ENCODE measurements around the gene KCNS3. TPM values are rescaled to one million over a fixed set of nuclear protein-coding genes. Genes with fewer than 3 reads are reported as not detected.

Gene KCNS3
- total RNA-seq, 1 experiment from 2014 or later: 1.7 TPM

DNA sequence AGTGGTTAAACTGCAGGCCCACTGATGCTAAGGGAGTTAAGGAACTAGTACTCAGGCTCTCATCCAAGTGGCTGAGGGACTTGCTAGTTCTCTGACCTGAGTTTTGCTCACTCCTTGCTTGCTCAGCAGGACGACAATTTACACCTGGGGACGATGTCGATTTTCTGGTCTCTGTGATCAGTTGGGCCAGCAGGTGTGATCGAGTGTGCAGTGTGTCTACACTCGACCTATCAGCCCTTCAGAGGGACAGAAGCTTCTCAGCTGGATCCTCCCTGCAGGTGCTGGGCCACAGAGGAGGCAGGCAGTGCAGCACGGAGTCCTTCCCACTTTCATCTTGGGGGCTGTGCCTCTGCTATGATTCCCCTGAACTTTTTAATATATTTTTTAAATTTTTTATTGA, 71.5 kb downstream of the KCNS3 start:
- intact Hi-C loops (cut with micrococcal nuclease; ENCODE audit: unreplicated experiment): no loop called here
- Histone ChIP-seq H3K27me3 (ENCODE audit: control insufficient read depth, insufficient read depth, low read length) (no peaks in the 10 kb centered on the region; the same call in 1 of the 2 replicates), H3K4me1 (ENCODE audit: control insufficient read depth, insufficient read depth, low read length) (no peaks in the 10 kb centered on the region), H3K9me3 (ENCODE audit: control insufficient read depth, insufficient read depth, low read depth, low read length) (no peaks in the 10 kb centered on the region), H3K4me3 (ENCODE audit: low read depth in 2 of 2, low read length in 2 of 2) (no peak overlapping the region), H3K27ac (ENCODE audit: low read length) (no peak overlapping the region), H3K36me3 (ENCODE audit: control insufficient read depth, insufficient read depth, low read length) (no peaks in the 10 kb centered on the region)
- TF ChIP-seq POLR2AphosphoS5 (IDR thresholded peaks at IDR 0.05; ENCODE audit: low read depth, low read length): no peak
- TF ChIP-seq, protein P1, sequence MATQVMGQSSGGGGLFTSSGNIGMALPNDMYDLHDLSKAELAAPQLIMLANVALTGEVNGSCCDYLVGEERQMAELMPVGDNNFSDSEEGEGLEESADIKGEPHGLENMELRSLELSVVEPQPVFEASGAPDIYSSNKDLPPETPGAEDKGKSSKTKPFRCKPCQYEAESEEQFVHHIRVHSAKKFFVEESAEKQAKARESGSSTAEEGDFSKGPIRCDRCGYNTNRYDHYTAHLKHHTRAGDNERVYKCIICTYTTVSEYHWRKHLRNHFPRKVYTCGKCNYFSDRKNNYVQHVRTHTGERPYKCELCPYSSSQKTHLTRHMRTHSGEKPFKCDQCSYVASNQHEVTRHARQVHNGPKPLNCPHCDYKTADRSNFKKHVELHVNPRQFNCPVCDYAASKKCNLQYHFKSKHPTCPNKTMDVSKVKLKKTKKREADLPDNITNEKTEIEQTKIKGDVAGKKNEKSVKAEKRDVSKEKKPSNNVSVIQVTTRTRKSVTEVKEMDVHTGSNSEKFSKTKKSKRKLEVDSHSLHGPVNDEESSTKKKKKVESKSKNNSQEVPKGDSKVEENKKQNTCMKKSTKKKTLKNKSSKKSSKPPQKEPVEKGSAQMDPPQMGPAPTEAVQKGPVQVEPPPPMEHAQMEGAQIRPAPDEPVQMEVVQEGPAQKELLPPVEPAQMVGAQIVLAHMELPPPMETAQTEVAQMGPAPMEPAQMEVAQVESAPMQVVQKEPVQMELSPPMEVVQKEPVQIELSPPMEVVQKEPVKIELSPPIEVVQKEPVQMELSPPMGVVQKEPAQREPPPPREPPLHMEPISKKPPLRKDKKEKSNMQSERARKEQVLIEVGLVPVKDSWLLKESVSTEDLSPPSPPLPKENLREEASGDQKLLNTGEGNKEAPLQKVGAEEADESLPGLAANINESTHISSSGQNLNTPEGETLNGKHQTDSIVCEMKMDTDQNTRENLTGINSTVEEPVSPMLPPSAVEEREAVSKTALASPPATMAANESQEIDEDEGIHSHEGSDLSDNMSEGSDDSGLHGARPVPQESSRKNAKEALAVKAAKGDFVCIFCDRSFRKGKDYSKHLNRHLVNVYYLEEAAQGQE (IDR thresholded peaks at IDR 0.05; ENCODE audit: insufficient read depth in 1 of 2, low read depth in 2 of 2, low read length in 1 of 2): no peak
- TF ChIP-seq, protein P2, sequence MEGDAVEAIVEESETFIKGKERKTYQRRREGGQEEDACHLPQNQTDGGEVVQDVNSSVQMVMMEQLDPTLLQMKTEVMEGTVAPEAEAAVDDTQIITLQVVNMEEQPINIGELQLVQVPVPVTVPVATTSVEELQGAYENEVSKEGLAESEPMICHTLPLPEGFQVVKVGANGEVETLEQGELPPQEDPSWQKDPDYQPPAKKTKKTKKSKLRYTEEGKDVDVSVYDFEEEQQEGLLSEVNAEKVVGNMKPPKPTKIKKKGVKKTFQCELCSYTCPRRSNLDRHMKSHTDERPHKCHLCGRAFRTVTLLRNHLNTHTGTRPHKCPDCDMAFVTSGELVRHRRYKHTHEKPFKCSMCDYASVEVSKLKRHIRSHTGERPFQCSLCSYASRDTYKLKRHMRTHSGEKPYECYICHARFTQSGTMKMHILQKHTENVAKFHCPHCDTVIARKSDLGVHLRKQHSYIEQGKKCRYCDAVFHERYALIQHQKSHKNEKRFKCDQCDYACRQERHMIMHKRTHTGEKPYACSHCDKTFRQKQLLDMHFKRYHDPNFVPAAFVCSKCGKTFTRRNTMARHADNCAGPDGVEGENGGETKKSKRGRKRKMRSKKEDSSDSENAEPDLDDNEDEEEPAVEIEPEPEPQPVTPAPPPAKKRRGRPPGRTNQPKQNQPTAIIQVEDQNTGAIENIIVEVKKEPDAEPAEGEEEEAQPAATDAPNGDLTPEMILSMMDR (IDR thresholded peaks at IDR 0.05): no peak
- no peak for TF ChIP-seq TCF7L2 (IDR thresholded peaks at IDR 0.05; ENCODE audit: low read depth, low read length)
- TF ChIP-seq SIN3A (IDR thresholded peaks at IDR 0.05; ENCODE audit: borderline replicate concordance, insufficient read depth, low read depth, low read length): no peak
- in situ Hi-C loops (cut with HindIII; ENCODE audit: low pct_unique_long_range_greater_than_20kb, low sequenced_read_pairs): no loop called here
- ChIA-PET CTCF (no interaction called here), POLR2A (no interaction called here)
- ATAC-seq (no peak), DNase-seq (ENCODE audit: low read depth, low spot score) (no peak)
- BruUV-seq (replicated peaks): no TSS peak

DNA sequence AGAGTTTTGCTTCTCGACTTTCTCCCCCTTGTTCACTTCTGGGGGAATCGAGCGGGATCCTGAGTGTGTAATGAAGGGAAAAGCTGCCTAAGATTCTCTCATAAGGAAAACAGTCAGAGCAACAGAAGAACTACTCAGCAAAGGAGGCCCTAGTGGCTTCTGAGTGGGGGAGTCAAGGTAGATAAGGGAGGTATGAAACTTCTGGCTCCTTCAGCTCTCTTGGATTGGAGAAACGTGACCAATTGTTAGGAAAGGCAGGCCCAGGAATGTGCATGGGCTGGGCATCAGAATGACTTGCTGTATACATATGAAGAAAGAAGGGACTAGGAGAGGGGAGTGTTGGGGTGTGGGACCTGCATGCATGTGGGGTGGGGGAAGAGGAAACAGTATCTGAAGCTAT, 73.1 kb downstream of the KCNS3 start:
- no peaks in the 10 kb centered on the region; the same call in 1 of the 2 replicates for H3K27me3 ChIP-seq (ENCODE audit: control insufficient read depth, insufficient read depth, low read length)
- no peak overlapping the region for H3K27ac ChIP-seq (ENCODE audit: low read length)
- H3K4me1 ChIP-seq (ENCODE audit: control insufficient read depth, insufficient read depth, low read length): no peaks in the 10 kb centered on the region
- CTCF ChIA-PET: no interaction called here
- ATAC-seq (no peak), DNase-seq (ENCODE audit: low read depth, low spot score) (no peak)
- no peaks in the 10 kb centered on the region for H3K36me3 ChIP-seq (ENCODE audit: control insufficient read depth, insufficient read depth, low read length)
- TF ChIP-seq POLR2AphosphoS5 (IDR thresholded peaks at IDR 0.05; ENCODE audit: low read depth, low read length) (no peak), TCF7L2 (IDR thresholded peaks at IDR 0.05; ENCODE audit: low read depth, low read length) (no peak), SIN3A (IDR thresholded peaks at IDR 0.05; ENCODE audit: borderline replicate concordance, insufficient read depth, low read depth, low read length) (no peak)
- TF ChIP-seq, protein P1 (IDR thresholded peaks at IDR 0.05; ENCODE audit: insufficient read depth in 1 of 2, low read depth in 2 of 2, low read length in 1 of 2): no peak
- TF ChIP-seq, protein P2 (IDR thresholded peaks at IDR 0.05): no peak
- BruUV-seq (replicated peaks): no TSS peak
- POLR2A ChIA-PET: no interaction called here
- intact Hi-C loops (cut with micrococcal nuclease; ENCODE audit: unreplicated experiment): no loop called here
- H3K4me3 ChIP-seq (ENCODE audit: low read depth in 2 of 2, low read length in 2 of 2): no peak overlapping the region
- in situ Hi-C loops (cut with HindIII; ENCODE audit: low pct_unique_long_range_greater_than_20kb, low sequenced_read_pairs): no loop called here
- no peaks in the 10 kb centered on the region for H3K9me3 ChIP-seq (ENCODE audit: control insufficient read depth, insufficient read depth, low read depth, low read length)

Measured in Panc1 (cell line).